GM10266 (cell line): ENCODE measurements around the gene CXCR6.
A peak's percentile ranks its signal among the peaks of the same experiment; 100 is the strongest.

ENCODE experiments used
- DNase-seq: peaks from one replicate; pipeline ENCODE4 v3.0.0; 2012; ENCODE audit errors: extremely low spot score
- CTCF ChIP-seq: IDR thresholded peaks from 2 replicates; pipeline ENCODE4 v1.5.1; 2012; ENCODE audit warnings: mild to moderate bottlenecking, low read depth; ENCODE audit not compliant: control insufficient read depth, insufficient read depth; ENCODE audit errors: missing control alignments

The CXCR6 gene

GRCh38 chr3:45964139-45964538 lies 20.9 kb downstream of the CXCR6 start:
- no peak for TF ChIP-seq CTCF
- peak; percentile 64 for DNase-seq

- TF ChIP-seq CTCF: no peak
- no peak for DNase-seq
Measured at GRCh38 chr3:45965253-45965652, 22.0 kb downstream of the CXCR6 start.

GRCh38 chr3:45965653-45966052 lies 22.4 kb downstream of the CXCR6 start:
- DNase-seq: no peak
- no peak for TF ChIP-seq CTCF

GRCh38 chr3:45966371-45966791 lies 23.1 kb downstream of the CXCR6 start:
- DNase-seq: no peak
- TF ChIP-seq CTCF: no peak

- DNase-seq: no peak
- no peak for TF ChIP-seq CTCF
Measured at GRCh38 chr3:45966950-45967640, 23.8 kb downstream of the CXCR6 start.

GRCh38 chr3:45967724-45968123 lies 24.5 kb downstream of the CXCR6 start:
- no peak for TF ChIP-seq CTCF
- no peak for DNase-seq

- no peak for DNase-seq
- TF ChIP-seq CTCF: no peak
Measured at GRCh38 chr3:45968149-45968548, 24.9 kb downstream of the CXCR6 start.
